ENCODE data around the gene VSIG10L2. TPM values are rescaled to one million over a fixed set of nuclear protein-coding genes. Genes with fewer than 3 reads are reported as not detected.

VSIG10L2 gene
- total and polyA plus RNA-seq, 2 donors from 2014 or later, result not detected

DNA sequence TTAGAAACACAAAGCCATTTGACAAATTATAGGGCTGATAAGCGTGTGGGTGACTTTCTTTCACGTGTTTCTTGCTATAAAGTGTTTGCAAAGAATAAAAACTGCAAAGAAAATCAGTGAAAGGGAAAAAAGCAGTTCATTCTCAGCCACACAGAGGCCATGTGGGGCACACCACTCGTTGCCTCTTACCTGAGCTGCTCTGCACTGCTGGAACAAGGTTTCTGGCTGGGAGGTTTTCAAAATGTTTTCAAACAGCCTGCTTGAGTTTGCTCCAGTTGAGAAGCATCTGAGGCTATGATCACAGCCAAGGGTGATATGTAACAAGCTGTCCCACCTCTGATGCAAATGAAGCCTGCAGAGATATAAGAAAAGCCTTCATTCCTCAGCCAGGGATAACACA lies 14.7 kb upstream of the VSIG10L2 start:
- Histone ChIP-seq H3K27ac (ENCODE audit: low read depth in 2 of 2, low read length in 2 of 2) (no peak overlapping the region), H3K36me3 (ENCODE audit: control insufficient read depth in 2 of 3, insufficient read depth in 3 of 3, low read length in 3 of 3) (no peaks in the 10 kb centered on the region), H3K4me3 (ENCODE audit: low read length in 3 of 3) (no peak overlapping the region), H3K4me1 (ENCODE audit: control insufficient read depth in 2 of 3, insufficient read depth in 2 of 3, low read depth in 1 of 3, low read length in 3 of 3) (no peaks in the 10 kb centered on the region), H3K9ac (ENCODE audit: low read length in 3 of 3) (no peak overlapping the region), H3K27me3 (ENCODE audit: control insufficient read depth, insufficient read depth, low read length) (no peaks in the 10 kb centered on the region), H3K9me3 (ENCODE audit: control insufficient read depth in 2 of 3, insufficient read depth in 1 of 3, low read length in 3 of 3) (no peaks in the 10 kb centered on the region)
- DNase-seq, result no peak
- TF ChIP-seq, protein P1, sequence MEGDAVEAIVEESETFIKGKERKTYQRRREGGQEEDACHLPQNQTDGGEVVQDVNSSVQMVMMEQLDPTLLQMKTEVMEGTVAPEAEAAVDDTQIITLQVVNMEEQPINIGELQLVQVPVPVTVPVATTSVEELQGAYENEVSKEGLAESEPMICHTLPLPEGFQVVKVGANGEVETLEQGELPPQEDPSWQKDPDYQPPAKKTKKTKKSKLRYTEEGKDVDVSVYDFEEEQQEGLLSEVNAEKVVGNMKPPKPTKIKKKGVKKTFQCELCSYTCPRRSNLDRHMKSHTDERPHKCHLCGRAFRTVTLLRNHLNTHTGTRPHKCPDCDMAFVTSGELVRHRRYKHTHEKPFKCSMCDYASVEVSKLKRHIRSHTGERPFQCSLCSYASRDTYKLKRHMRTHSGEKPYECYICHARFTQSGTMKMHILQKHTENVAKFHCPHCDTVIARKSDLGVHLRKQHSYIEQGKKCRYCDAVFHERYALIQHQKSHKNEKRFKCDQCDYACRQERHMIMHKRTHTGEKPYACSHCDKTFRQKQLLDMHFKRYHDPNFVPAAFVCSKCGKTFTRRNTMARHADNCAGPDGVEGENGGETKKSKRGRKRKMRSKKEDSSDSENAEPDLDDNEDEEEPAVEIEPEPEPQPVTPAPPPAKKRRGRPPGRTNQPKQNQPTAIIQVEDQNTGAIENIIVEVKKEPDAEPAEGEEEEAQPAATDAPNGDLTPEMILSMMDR (IDR thresholded peaks at IDR 0.05; ENCODE audit: borderline replicate concordance, extremely low read depth, insufficient read depth), result no peak
- intact Hi-C loops (cut with DNase I), result loop anchor here (5.0 kb wide), 1 partner anchor 251 kb away; no protein-coding TSS in a partner anchor
- FAIRE-seq, result no peak

DNA sequence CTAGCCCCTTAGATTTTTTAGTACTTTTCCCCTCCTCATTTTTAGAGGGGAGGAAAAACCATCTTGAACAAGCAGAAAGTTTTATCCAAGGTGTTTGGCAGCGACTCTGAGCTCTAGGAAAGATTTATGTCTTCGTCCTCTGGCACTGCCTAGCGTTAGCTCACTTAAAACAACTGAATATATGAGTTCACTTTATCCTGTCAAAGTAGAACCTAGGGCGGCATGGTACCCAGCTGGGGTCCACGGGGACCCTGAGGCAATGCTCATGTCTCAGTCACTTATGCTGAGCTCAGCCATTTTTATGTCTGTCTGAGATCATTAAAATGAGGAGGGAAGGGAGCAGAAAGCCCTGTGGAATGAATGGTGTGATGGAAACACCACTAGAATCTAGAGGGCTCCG lies 14.2 kb upstream of the VSIG10L2 start:
- H3K9me3 ChIP-seq (ENCODE audit: control insufficient read depth in 2 of 3, insufficient read depth in 1 of 3, low read length in 3 of 3), result no peaks in the 10 kb centered on the region
- TF ChIP-seq, protein P1 (IDR thresholded peaks at IDR 0.05; ENCODE audit: borderline replicate concordance, extremely low read depth, insufficient read depth), result no peak
- no peak overlapping the region for H3K27ac ChIP-seq (ENCODE audit: low read depth in 2 of 2, low read length in 2 of 2)
- H3K36me3 ChIP-seq (ENCODE audit: control insufficient read depth in 2 of 3, insufficient read depth in 3 of 3, low read length in 3 of 3), result no peaks in the 10 kb centered on the region
- intact Hi-C loops (cut with DNase I), result loop anchor here (5.0 kb wide), 1 partner anchor 251 kb away; no protein-coding TSS in a partner anchor
- H3K27me3 ChIP-seq (ENCODE audit: control insufficient read depth, insufficient read depth, low read length), result no peaks in the 10 kb centered on the region
- H3K4me1 ChIP-seq (ENCODE audit: control insufficient read depth in 2 of 3, insufficient read depth in 2 of 3, low read depth in 1 of 3, low read length in 3 of 3), result no peaks in the 10 kb centered on the region
- FAIRE-seq (no peak), DNase-seq (no peak)
- H3K9ac ChIP-seq (ENCODE audit: low read length in 3 of 3), result no peak overlapping the region
- no peak overlapping the region for H3K4me3 ChIP-seq (ENCODE audit: low read length in 3 of 3)

DNA sequence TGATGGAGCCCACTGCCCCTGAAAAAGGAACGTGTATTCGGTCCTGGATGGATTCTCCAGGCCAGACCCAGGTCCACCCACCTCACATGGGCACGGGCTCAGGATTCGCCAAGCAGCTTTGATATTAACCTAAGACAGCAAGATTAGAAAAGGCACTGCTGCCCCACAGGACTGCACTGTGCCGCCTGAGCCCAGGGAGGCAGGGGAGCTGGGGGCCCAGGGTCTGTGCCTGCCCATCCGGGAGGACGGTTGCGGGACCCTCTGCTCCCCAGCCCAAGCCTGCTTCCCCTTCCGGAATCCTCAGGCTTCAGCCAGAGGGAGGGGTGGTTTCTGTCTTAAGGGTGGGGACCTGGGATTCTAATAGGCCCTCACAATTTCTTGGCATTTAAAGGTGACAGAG lies 13.5 kb upstream of the VSIG10L2 start:
- Histone ChIP-seq H3K9ac (ENCODE audit: low read length in 3 of 3) (no peak overlapping the region), H3K36me3 (ENCODE audit: control insufficient read depth in 2 of 3, insufficient read depth in 3 of 3, low read length in 3 of 3) (no peaks in the 10 kb centered on the region), H3K4me1 (ENCODE audit: control insufficient read depth in 2 of 3, insufficient read depth in 2 of 3, low read depth in 1 of 3, low read length in 3 of 3) (no peaks in the 10 kb centered on the region), H3K27me3 (ENCODE audit: control insufficient read depth, insufficient read depth, low read length) (no peaks in the 10 kb centered on the region), H3K9me3 (ENCODE audit: control insufficient read depth in 2 of 3, insufficient read depth in 1 of 3, low read length in 3 of 3) (no peaks in the 10 kb centered on the region), H3K27ac (ENCODE audit: low read depth in 2 of 2, low read length in 2 of 2) (no peak overlapping the region), H3K4me3 (ENCODE audit: low read length in 3 of 3) (no peak overlapping the region)
- intact Hi-C loops (cut with DNase I), result loop anchor here (5.0 kb wide), 1 partner anchor 250 kb away; no protein-coding TSS in a partner anchor
- FAIRE-seq, result no peak
- DNase-seq, result no peak
- TF ChIP-seq, protein P1 (IDR thresholded peaks at IDR 0.05; ENCODE audit: borderline replicate concordance, extremely low read depth, insufficient read depth), result no peak

All from kidney (tissue), 14 donors.